ENCODE measurements around the gene FAM237A. TPM values are rescaled to one million over a fixed set of nuclear protein-coding genes. Genes with fewer than 3 reads are reported as not detected.

The FAM237A gene
- total RNA-seq, 1 donor from 2014 or later, result not detected

DNA sequence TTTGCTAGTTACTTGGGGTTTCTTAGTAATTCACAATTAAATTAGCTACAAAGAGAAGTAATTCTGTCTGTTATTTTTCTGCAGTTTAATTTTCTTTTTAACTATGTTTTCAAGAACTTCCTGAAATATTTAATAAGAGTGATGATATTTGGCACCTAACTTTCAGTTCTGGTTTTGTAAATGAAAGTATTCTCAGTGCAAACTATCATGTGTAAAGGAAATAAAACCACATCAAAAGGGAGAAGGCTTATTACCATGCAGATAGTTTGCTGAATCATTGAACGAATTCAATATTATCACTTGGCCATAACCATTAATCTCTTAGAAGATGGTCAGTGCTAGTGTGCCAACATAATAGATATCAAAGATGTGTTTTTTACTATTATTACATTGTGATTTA is 46.7 kb downstream of the FAM237A start:
- no peak for DNase-seq (ENCODE audit: low read depth in 2 of 2)

DNA sequence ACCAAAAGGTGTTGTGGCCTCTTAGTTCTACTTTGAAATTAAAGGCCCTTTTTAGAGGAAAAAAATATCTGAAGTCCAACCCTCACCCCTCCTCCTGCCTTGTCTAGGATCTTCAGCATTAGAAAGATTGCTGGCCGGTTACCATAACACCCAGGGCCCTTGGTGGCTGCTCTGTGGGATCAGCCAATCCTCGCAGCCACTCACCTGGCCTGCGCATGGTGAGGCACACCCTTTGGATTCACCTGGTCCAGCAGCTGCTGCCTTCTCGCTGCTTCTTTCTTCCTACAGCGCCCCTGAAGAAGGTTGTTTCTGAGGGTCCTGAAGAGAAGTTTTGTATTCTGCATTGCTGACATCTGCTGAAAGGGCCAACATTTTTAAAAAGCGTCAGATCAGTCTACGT is 50.7 kb downstream of the FAM237A start:
- DNase-seq (ENCODE audit: low read depth in 2 of 2), result no peak

DNA sequence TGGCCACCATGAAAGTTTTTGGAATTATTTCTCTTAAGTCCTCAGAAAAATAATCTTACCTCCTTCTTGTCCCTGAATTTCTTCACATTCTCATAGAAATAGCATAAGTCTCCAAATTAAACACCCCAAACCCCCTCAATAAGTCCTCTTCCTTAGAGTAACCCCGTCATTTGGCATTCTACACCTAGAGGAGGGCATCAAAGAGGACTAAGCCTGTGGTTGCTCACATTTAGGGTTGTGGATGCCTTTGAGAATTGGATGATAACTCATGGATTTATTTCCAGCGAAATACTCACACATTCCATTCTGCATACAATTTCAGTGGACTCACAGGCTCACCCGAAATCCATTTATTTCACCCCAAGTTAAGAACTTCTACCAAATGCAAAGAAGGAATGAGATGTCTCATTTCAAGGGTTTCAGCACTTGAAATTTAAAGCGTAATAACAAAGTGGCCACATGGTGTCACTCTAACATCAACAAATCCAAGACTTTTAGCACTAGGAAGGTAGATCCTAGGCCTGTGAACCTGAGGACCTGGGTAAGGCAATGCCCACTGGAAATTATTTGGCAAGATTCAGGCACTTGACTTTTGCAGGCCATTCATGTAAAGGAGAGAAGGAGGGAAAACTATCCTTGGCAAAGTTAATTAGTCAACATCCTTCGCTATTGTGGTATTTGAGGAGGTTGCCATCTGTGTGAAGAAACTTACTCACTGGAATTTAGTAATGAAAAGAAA is 51.3 kb downstream of the FAM237A start:
- peak; percentile 67 to 74 for DNase-seq (ENCODE audit: low read depth in 2 of 2)

DNA sequence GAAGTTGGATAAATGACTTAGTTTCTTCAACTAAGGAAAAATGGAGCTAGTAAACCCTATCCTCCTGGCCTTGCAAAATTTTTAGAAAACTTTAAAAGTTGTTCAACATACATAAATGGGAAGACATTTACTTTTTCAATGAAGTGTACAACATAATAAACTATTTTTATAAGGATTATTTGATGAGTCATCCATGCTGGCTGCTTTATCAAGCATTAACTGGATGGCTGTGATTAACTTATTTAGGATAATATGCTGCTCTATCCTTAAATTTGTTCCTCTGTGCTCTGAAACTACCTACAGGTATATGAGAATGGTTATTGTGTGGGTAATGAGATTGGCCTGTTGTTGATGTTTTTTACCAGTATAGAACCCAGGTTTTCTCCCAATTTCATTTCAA is 54.6 kb downstream of the FAM237A start:
- no peak for DNase-seq (ENCODE audit: low read depth in 2 of 2)

DNA sequence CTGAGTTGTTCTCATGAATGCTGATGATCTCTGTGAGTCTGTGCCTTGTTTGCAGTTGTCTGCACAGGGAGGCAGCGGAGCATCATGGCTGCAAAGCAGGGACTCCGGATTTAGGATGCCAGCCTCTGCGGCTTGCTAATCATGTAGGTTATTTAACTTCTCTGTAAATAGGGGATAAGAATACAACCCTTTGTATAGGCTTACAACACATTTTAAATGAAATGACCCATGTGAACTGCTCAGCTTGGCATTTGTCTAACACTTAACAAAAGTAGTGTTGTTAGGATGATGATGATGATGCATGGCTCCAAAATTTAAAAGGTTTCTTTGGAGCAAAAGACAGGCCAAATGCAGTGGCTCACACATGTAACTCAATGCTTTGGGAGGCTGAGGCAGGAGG is 56.5 kb downstream of the FAM237A start:
- DNase-seq (ENCODE audit: low read depth in 2 of 2), result no peak

Other genes with a start within 250 kb of the FAM237A start
- 0.60 and 1.5 TPM in 2 replicates for gene ADAM23, start 199.0 kb upstream of the FAM237A start, total RNA-seq
- not detected in 2 replicates for gene DYTN, start 75.9 kb downstream of the FAM237A start, total RNA-seq
- gene MDH1B, start 122.8 kb downstream of the FAM237A start, total RNA-seq, result under 0.01 TPM in 1 of 2 replicates, not detected in the other
- gene FASTKD2, start 123.1 kb downstream of the FAM237A start, total RNA-seq, result 21.1 and 27.6 TPM in 2 replicates